SK-N-SH (cell line): ENCODE data around the gene SPAAR. TPM values are rescaled to one million over a fixed set of nuclear protein-coding genes. Genes with fewer than 3 reads are reported as not detected.

Experiments
- CTCF ChIA-PET: fragments of 300-600, 350-600 bp; formaldehyde crosslinking; extraction: SDS; loops from one replicate; lab custom pipeline; 2021; lab: Yijun Ruan, JAX
- POLR2A ChIA-PET: fragments of 350-600 bp; sonication (Branson Sonifier 250); formaldehyde crosslinking; extraction: SDS; loops from one replicate; lab custom pipeline; 2020; ENCODE audit warnings: antibody characterized with exemption, inconsistent platforms; lab: Yijun Ruan, JAX
- DNase-seq: peaks from one replicate; pipeline ENCODE4 v3.0.0; 2012
- H2AFZ ChIP-seq: fragments of 200-600 bp; sonication (generic); 2 replicates; pipeline ENCODE4 v1.8.1; 2016; ENCODE audit warnings: antibody characterized with exemption, mild to moderate bottlenecking, low read depth
- H3F3A ChIP-seq: fragments of 200-600 bp; sonication (generic); replicated peaks from 2 replicates; pipeline ENCODE3; 2016; ENCODE audit warnings: antibody characterized with exemption, mild to moderate bottlenecking; ENCODE audit not compliant: insufficient read depth
- H3K27ac ChIP-seq, 2 experiments: fragments of 200-500 bp in 1 of 2; fragments of 200-600 bp in 1 of 2; sonication (Bioruptor generic) in 1 of 2; sonication (generic), shearing (Covaris generic) in 1 of 2; 2 replicates each; pipeline versions ENCODE4 v1.5.1 to v1.6.1; 2014 to 2016; ENCODE audit warnings: low read depth in 2 of 2, inconsistent platforms in 1 of 2, low read length in 1 of 2, mild to moderate bottlenecking in 1 of 2, mixed read lengths in 1 of 2
- H3K27me3 ChIP-seq: fragments of 200-600 bp; sonication (generic), shearing (Covaris generic); 2 replicates; pipeline ENCODE4 v1.6.1; 2016; ENCODE audit warnings: mixed run types; ENCODE audit not compliant: insufficient read depth
- H3K36me3 ChIP-seq, 2 experiments: fragments of 200-500 bp in 1 of 2; fragments of 200-600 bp in 1 of 2; sonication (Bioruptor generic) in 1 of 2; sonication (generic) in 1 of 2; replicated peaks in 1 of 2; 2 replicates each; pipeline versions ENCODE3 to v1.5.1; 2014 to 2016; ENCODE audit warnings: low read length in 1 of 2, mild to moderate bottlenecking in 1 of 2; ENCODE audit not compliant: insufficient read depth in 2 of 2, control insufficient read depth in 1 of 2
- H3K4me1 ChIP-seq, 2 experiments: fragments of 200-500 bp in 1 of 2; fragments of 200-600 bp in 1 of 2; sonication (Bioruptor generic) in 1 of 2; sonication (generic), shearing (Covaris generic) in 1 of 2; 2 replicates each; pipeline versions ENCODE4 v1.5.1 to v1.6.1; 2014 to 2016; ENCODE audit warnings: low read depth in 1 of 2, low read length in 1 of 2, mixed run types in 1 of 2; ENCODE audit not compliant: insufficient read depth in 2 of 2, control insufficient read depth in 1 of 2
- H3K4me2 ChIP-seq: fragments of 200-600 bp; sonication (generic), shearing (Covaris generic); 2 replicates; pipeline ENCODE4 v1.6.1; 2017; ENCODE audit warnings: mixed run types
- H3K4me3 ChIP-seq, 2 experiments: fragments of 200-500 bp in 1 of 2; fragments of 200-600 bp in 1 of 2; sonication (Bioruptor generic) in 1 of 2; sonication (generic), shearing (Covaris generic) in 1 of 2; 2 replicates each; pipeline versions ENCODE4 v1.5.1 to v1.8.1; 2014 to 2016; ENCODE audit warnings: low read depth in 2 of 2, inconsistent platforms in 1 of 2, low read length in 1 of 2, mild to moderate bottlenecking in 1 of 2, mixed read lengths in 1 of 2, moderate library complexity in 1 of 2
- H3K79me2 ChIP-seq: fragments of 200-600 bp; sonication (generic); 2 replicates; pipeline ENCODE4 v1.8.1; 2017; ENCODE audit warnings: mild to moderate bottlenecking; ENCODE audit not compliant: insufficient read depth
- H3K9ac ChIP-seq: fragments of 200-600 bp; sonication (generic); 2 replicates; pipeline ENCODE4 v1.6.1; 2017; ENCODE audit warnings: mixed run types
- H3K9me2 ChIP-seq: fragments of 200-600 bp; sonication (generic); 2 replicates; pipeline ENCODE4 v1.6.1; 2017; ENCODE audit warnings: mixed run types
- H3K9me3 ChIP-seq: fragments of 200-600 bp; sonication (generic); 2 replicates; pipeline ENCODE4 v1.6.1; 2017; ENCODE audit warnings: mixed run types, mild to moderate bottlenecking, moderate library complexity
- H4K20me1 ChIP-seq: fragments of 200-600 bp; sonication (generic); 2 replicates; pipeline ENCODE4 v1.6.1; 2017; ENCODE audit warnings: mild to moderate bottlenecking, mixed run types; ENCODE audit not compliant: insufficient read depth
- CHD2 ChIP-seq: fragments of 150-350 bp; IDR thresholded peaks from 2 replicates; pipeline ENCODE4 v1.6.1; 2018; ENCODE audit warnings: low read length; ENCODE audit not compliant: partially characterized antibody
- EZH2phosphoT487 ChIP-seq: fragments of 200-600 bp; sonication (generic); IDR thresholded peaks from 2 replicates; pipeline ENCODE4 v1.6.1; 2017; ENCODE audit warnings: low read depth, mixed run types, mild to moderate bottlenecking, antibody characterized with exemption, moderate library complexity, borderline replicate concordance
- FOXJ3 ChIP-seq: sonication (generic); formaldehyde crosslinking; IDR thresholded peaks from 2 replicates; pipeline ENCODE4 v1.5.1; 2020; ENCODE audit warnings: mild to moderate bottlenecking, missing genetic modification reagents
- FOXM1 ChIP-seq: IDR thresholded peaks from 2 replicates; pipeline ENCODE4 v1.4.0; 2012; ENCODE audit warnings: low read depth, mild to moderate bottlenecking
- GATA2 ChIP-seq: sonication (generic); formaldehyde crosslinking; IDR thresholded peaks from 2 replicates; pipeline ENCODE4 v1.5.0; 2020; ENCODE audit warnings: mild to moderate bottlenecking, missing genetic modification reagents
- JUND ChIP-seq: IDR thresholded peaks from 2 replicates; pipeline ENCODE4 v1.4.0; 2012
- NRF1 ChIP-seq: IDR thresholded peaks from 2 replicates; pipeline ENCODE4 v1.6.1; 2012; ENCODE audit warnings: low read depth, mild to moderate bottlenecking, low read length
- POLR2AphosphoS5 ChIP-seq: IDR thresholded peaks from 2 replicates; pipeline ENCODE4 v1.6.1; 2012; ENCODE audit warnings: low read depth, low read length
- RAD21 ChIP-seq: IDR thresholded peaks from 2 replicates; pipeline ENCODE4 v1.6.1; 2012; ENCODE audit warnings: mild to moderate bottlenecking, low read length
- RCOR1 ChIP-seq: fragments of 150-350 bp; IDR thresholded peaks from 2 replicates; pipeline ENCODE4 v1.6.1; 2017; ENCODE audit warnings: antibody characterized with exemption, low read length
- RFX5 ChIP-seq: IDR thresholded peaks from 2 replicates; pipeline ENCODE4 v1.6.1; 2012; ENCODE audit warnings: mild to moderate bottlenecking, improper control_type of control experiment, low read length
- SIN3A ChIP-seq: IDR thresholded peaks from 2 replicates; pipeline ENCODE4 v1.6.1; 2012; ENCODE audit warnings: low read depth, mild to moderate bottlenecking, low read length, moderate library complexity, borderline replicate concordance
- TAF1 ChIP-seq: IDR thresholded peaks from 2 replicates; pipeline ENCODE4 v1.6.1; 2012; ENCODE audit warnings: low read depth, mild to moderate bottlenecking, low read length, moderate library complexity, borderline replicate concordance
- TCF12 ChIP-seq: IDR thresholded peaks from 2 replicates; pipeline ENCODE4 v1.4.0; 2012
- WGBS: methylation state at CpG from one replicate; pipeline ENCODE4 v1.1.6; 2017; ENCODE audit warnings: low lambda C conversion rate; 5-methylcytosine and 5-hydroxymethylcytosine counted together
- polyA plus RNA-seq, 3 experiments: library from polyadenylated mRNA; depleted of rRNA; stranded (reverse); fragments of >200 nt; gene quantifications; 2 replicates each; pipeline ENCODE4 v1.2.3, GENCODE V29; 2012
- TF ChIP-seq, protein P1 (sequence below): IDR thresholded peaks from 2 replicates; pipeline ENCODE4 v1.4.0; 2012; ENCODE audit warnings: low read depth, borderline replicate concordance
- TF ChIP-seq, protein P2 (sequence below): IDR thresholded peaks from 2 replicates; pipeline ENCODE4; 2012
- TF ChIP-seq, protein P3 (sequence below): fragments of 150-350 bp; IDR thresholded peaks from 2 replicates; pipeline ENCODE4 v1.6.1; 2016; ENCODE audit warnings: mild to moderate bottlenecking, low read depth, low read length

SPAAR gene
- polyA plus RNA-seq, 1 of the 3 experiments (the other 2 are of a cell fraction), result 0.13 TPM

DNA sequence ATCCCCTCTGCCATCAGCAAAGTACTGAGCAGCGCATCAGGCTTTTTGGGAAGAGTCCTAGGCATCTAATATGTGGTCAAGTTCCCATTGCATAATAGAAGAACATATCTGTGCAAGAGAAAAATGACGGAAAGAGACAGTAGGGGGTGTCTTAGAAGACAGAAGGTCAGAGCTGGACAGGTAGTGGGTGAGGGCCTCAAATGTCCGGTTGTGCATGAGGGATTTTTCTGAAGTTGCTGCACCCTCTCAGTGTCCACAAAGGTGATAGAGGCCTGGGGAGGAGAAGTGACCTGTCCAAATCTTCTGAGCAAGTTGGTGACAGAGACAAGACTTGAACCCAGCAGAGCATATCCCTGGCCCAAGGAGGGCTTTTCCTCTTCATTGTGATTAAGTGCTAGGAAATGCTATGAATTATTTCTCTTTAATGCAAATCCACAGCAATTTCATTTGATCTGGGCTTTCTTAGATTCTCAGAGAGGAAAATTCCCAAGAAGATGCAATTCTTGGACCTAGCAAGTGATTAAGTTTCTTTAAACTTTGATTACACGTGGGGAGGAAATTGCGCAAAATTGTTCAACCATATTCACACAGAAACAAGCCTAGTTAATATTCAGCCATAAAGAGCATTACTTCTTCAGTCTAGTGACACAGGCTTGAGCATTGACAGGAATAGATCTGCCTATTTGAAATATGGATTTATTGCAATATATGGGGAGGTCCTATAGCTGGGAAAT is 49.0 kb downstream of the SPAAR start, which contains the start of gene OR2S2:
Gene OR2S2, minus strand, starts transcription at position 51 of the 734 bp plus-strand sequence. CDS start 56 bp downstream, outside the sequence.
- no peak within 1 kb of the TSS for H2AFZ ChIP-seq
- WGBS, result 87% methylated on average over 5 of the region's 5 CpGs
- TF ChIP-seq RAD21 (no peak), FOXJ3 (CRISPR knock-in tag) (no peak), EZH2phosphoT487 (no peak), FOXM1 (no peak), POLR2AphosphoS5 (no peak), SIN3A (no peak), CHD2 (no peak)
- TF ChIP-seq, protein P1, sequence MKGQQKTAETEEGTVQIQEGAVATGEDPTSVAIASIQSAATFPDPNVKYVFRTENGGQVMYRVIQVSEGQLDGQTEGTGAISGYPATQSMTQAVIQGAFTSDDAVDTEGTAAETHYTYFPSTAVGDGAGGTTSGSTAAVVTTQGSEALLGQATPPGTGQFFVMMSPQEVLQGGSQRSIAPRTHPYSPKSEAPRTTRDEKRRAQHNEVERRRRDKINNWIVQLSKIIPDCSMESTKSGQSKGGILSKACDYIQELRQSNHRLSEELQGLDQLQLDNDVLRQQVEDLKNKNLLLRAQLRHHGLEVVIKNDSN, result no peak
- H3K27ac ChIP-seq, result no peak within 1 kb of the TSS
- CTCF ChIA-PET, result interaction anchor here (1.0 to 7.5 kb wide), 5 partner anchors 12 to 66 kb away, joined by 3 to 88 read pairs (median 11); no protein-coding TSS in a partner anchor
- H3K4me2 ChIP-seq, result no peak within 1 kb of the TSS
- H3K4me3 ChIP-seq, result no peak within 1 kb of the TSS
- H3F3A ChIP-seq, result peaks cover 6% of the 10 kb centered on the region
- peaks cover 0 to 14% of the 10 kb centered on the region in 2 experiments; a peak in 2 of 4 replicates for H3K4me1 ChIP-seq
- H3K36me3 ChIP-seq, result no peaks in the 10 kb centered on the region
- H3K27me3 ChIP-seq, result no peaks in the 10 kb centered on the region
- DNase-seq, result no peak
- H3K9ac ChIP-seq, result no peak within 1 kb of the TSS
- POLR2A ChIA-PET, result no interaction called here
- no peaks in the 10 kb centered on the region for H4K20me1 ChIP-seq
- no peaks in the 10 kb centered on the region for H3K9me2 ChIP-seq
- H3K9me3 ChIP-seq, result no peaks in the 10 kb centered on the region
- H3K79me2 ChIP-seq, result peaks cover 3% of the 10 kb centered on the region; the same call in 1 of the 2 replicates

DNA sequence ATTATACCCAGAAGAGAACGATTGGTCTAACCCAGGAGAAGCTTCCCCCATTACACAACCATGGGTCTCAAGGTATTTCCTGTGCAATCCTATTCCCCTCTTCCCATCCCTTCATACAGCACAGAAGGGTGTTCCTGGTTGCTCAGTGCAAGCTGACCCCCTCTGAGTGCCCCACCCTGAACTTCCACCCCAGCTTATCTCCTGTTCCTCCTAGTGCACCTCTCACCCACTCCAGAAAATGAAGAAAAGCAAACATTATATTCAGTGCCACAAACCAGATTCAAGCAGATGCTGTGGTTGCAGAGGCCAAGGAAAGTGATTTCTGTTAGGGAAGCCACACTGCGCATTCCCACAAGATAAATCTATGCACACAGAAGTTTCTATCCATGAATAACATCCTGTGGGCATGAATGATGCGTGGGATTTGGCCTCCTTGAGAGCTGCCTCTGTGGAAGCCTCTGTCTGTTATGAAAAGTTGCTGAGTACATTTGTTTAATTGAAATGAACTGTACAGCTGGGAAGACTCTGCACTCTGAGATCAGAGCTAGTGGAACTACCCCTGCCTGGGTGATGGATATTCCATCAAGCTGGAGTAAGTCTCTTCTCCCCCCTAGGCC is 50.9 kb downstream of the SPAAR start:
- Histone ChIP-seq H3K4me3 (no peak overlapping the region), H3K9ac (no peak overlapping the region), H3F3A (no peaks in the 10 kb centered on the region), H3K27me3 (no peaks in the 10 kb centered on the region), H3K9me3 (no peaks in the 10 kb centered on the region), H3K4me1 (peaks cover 0 to 14% of the 10 kb centered on the region in 2 experiments; a peak in 2 of 4 replicates), H3K36me3 (no peaks in the 10 kb centered on the region), H3K9me2 (no peaks in the 10 kb centered on the region), H3K4me2 (0 out of 2 replicates have a peak overlapping the region, but pooled peaks have one; percentile 26), H4K20me1 (no peaks in the 10 kb centered on the region), H3K27ac (peak overlapping the region in 1 of 2 experiments; percentile 53; a peak in 2 of 4 replicates), H2AFZ (no peak overlapping the region), H3K79me2 (peaks cover 3% of the 10 kb centered on the region; the same call in 1 of the 2 replicates)
- no peak for DNase-seq
- WGBS, result 58% methylated on average over 3 of the region's 3 CpGs
- peak; percentile 39; the same call in 1 of the 2 replicates for TF ChIP-seq TCF12
- TF ChIP-seq SIN3A, result no peak
- TF ChIP-seq, protein P2, sequence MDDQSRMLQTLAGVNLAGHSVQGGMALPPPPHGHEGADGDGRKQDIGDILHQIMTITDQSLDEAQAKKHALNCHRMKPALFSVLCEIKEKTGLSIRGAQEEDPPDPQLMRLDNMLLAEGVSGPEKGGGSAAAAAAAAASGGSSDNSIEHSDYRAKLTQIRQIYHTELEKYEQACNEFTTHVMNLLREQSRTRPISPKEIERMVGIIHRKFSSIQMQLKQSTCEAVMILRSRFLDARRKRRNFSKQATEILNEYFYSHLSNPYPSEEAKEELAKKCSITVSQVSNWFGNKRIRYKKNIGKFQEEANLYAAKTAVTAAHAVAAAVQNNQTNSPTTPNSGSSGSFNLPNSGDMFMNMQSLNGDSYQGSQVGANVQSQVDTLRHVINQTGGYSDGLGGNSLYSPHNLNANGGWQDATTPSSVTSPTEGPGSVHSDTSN, result 0 out of 2 replicates have a peak, but pooled peaks have one; percentile 12
- no peak for TF ChIP-seq RFX5
- TF ChIP-seq RCOR1, result no peak
- TF ChIP-seq TAF1, result no peak
- TF ChIP-seq EZH2phosphoT487, result no peak
- no peak for TF ChIP-seq GATA2 (CRISPR knock-in tag)
- no peak for TF ChIP-seq NRF1
- TF ChIP-seq, protein P3, sequence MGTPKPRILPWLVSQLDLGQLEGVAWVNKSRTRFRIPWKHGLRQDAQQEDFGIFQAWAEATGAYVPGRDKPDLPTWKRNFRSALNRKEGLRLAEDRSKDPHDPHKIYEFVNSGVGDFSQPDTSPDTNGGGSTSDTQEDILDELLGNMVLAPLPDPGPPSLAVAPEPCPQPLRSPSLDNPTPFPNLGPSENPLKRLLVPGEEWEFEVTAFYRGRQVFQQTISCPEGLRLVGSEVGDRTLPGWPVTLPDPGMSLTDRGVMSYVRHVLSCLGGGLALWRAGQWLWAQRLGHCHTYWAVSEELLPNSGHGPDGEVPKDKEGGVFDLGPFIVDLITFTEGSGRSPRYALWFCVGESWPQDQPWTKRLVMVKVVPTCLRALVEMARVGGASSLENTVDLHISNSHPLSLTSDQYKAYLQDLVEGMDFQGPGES, result no peak
- no peak for TF ChIP-seq JUND
- ChIA-PET POLR2A (no interaction called here), CTCF (interaction anchor here (0.7 to 7.5 kb wide), 8 partner anchors 14 to 369 kb away, joined by 3 to 88 read pairs (median 4); no protein-coding TSS in a partner anchor)
